Measurements from ENCODE around the gene JUP.

The JUP gene

DNA sequence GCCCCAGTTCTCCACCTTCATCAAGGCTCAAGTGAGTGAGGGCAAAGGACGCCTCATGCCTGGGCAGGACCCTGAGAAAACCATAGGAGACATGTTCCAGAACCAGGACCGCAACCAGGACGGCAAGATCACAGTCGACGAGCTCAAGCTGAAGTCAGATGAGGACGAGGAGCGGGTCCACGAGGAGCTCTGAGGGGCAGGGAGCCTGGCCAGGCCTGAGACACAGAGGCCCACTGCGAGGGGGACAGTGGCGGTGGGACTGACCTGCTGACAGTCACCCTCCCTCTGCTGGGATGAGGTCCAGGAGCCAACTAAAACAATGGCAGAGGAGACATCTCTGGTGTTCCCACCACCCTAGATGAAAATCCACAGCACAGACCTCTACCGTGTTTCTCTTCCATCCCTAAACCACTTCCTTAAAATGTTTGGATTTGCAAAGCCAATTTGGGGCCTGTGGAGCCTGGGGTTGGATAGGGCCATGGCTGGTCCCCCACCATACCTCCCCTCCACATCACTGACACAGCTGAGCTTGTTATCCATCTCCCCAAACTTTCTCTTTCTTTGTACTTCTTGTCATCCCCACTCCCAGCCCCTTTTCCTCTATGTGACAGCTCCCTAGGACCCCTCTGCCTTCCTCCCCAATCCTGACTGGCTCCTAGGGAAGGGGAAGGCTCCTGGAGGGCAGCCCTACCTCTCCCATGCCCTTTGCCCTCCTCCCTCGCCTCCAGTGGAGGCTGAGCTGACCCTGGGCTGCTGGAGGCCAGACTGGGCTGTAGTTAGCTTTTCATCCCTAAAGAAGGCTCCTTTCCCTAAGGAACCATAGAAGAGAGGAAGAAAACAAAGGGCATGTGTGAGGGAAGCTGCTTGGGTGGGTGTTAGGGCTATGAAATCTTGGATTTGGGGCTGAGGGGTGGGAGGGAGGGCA lies 36.0 kb upstream of the JUP start:
- H3K27me3 ChIP-seq, result no peaks in the 10 kb centered on the region
- H3K9ac ChIP-seq, result no peak overlapping the region
- H3K4me2 ChIP-seq, result no peak overlapping the region
- no peak overlapping the region for H3K4me3 ChIP-seq
- no peak overlapping the region for H3K27ac ChIP-seq
- no peaks in the 10 kb centered on the region for H3K9me3 ChIP-seq (replicated peaks in 1 of 11)
- TF ChIP-seq Cebpa-rat (IDR thresholded peaks at IDR 0.05), result no peak
- no peaks in the 10 kb centered on the region for H3K4me1 ChIP-seq
- H4K20me1 ChIP-seq, result peaks cover 0 to 26% (median 0%) of the 10 kb centered on the region in 11 experiments; a peak in 7 of 22 replicates
- H3K36me3 ChIP-seq, result peaks cover 32 to 39% (median 36%) of the 10 kb centered on the region in 11 experiments

DNA sequence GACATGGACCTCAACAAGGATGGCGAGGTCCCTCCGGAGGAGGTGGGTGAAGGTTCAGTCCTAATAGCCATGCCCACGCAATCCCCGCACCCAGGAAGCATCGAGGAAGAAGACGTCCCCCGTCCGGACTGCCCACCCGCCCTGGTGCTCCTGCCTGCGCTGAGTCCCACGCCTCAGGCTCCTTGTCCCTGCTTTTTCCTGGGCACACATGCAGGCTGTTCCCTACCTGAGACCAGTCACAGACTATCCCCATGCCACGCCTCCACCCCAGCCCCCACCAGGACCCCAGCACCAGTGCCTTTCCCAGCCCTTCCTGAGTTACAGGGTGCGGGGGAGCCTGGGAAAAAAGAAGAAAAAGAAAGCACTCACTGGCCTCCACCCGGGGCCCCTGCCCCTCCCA lies 35.3 kb upstream of the JUP start:
- peaks cover 0 to 26% (median 0%) of the 10 kb centered on the region in 11 experiments; a peak in 7 of 22 replicates for H4K20me1 ChIP-seq
- H3K9me3 ChIP-seq (replicated peaks in 1 of 11), result no peaks in the 10 kb centered on the region
- no peaks in the 10 kb centered on the region for H3K27me3 ChIP-seq
- H3K4me1 ChIP-seq, result no peaks in the 10 kb centered on the region
- no peak overlapping the region for H3K27ac ChIP-seq
- H3K9ac ChIP-seq, result no peak overlapping the region
- H3K4me3 ChIP-seq, result no peak overlapping the region
- TF ChIP-seq Cebpa-rat (IDR thresholded peaks at IDR 0.05), result no peak
- H3K36me3 ChIP-seq, result peaks cover 25 to 32% (median 30%) of the 10 kb centered on the region in 11 experiments
- no peak overlapping the region for H3K4me2 ChIP-seq

GRCh38 chr17:41818024-41818423 lies 31.5 kb upstream of the JUP start:
- no peak for TF ChIP-seq Cebpa-rat (IDR thresholded peaks at IDR 0.05)

DNA sequence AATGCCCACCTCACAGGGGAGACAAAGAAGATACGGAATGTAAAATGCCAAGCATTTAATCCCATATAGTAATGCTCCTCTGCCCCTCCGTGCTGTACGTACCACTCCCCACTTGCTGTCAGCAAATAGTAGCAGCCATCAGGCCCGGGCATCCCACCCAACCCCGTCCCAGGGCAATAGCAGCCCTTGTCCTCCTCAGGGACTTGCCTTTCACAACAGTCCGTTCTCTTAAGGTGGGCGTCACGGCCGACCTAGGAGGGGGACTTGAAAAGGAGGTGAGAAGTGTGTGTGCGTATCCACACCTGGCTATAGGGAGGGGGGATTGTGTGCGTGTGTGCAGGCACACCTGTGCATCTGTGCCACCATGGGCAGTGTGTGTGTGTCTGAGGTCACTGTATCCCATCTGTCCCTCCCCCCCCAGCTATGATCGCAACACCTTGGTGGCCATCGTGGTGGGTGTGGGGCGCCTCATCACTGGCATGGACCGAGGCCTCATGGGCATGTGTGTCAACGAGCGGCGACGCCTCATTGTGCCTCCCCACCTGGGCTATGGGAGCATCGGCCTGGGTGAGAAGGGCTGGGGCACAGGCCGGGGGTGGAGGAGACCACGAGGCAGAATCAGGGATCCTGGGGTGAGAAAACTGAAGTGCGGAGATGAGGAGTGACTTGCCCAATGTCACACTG lies 30.3 kb upstream of the JUP start:
- Histone ChIP-seq H3K4me1 (peaks cover 5 to 27% (median 21%) of the 10 kb centered on the region in 10 experiments), H3K9me3 (replicated peaks in 1 of 11) (no peaks in the 10 kb centered on the region), H3K27me3 (peaks cover 0 to 5% (median 0%) of the 10 kb centered on the region in 11 experiments; a peak in 3 of 22 replicates), H3K4me2 (no peak overlapping the region), H3K9ac (no peak overlapping the region), H3K27ac (no peak overlapping the region), H4K20me1 (no peaks in the 10 kb centered on the region), H3K4me3 (no peak overlapping the region), H3K36me3 (no peaks in the 10 kb centered on the region)
- TF ChIP-seq Cebpa-rat (IDR thresholded peaks at IDR 0.05), result no peak

More at GRCh38 chr17:41818024-41818423, 31.5 kb upstream of the JUP start:
- Histone ChIP-seq H3K36me3 (no peaks in the 10 kb centered on the region), H3K4me1 (peaks cover 0 to 16% (median 9%) of the 10 kb centered on the region in 10 experiments; a peak in 13 of 20 replicates), H3K27ac (no peak overlapping the region), H3K9me3 (replicated peaks in 1 of 11) (no peaks in the 10 kb centered on the region), H3K4me2 (no peak overlapping the region), H4K20me1 (peaks cover 0 to 5% (median 0%) of the 10 kb centered on the region in 11 experiments; a peak in 2 of 22 replicates), H3K27me3 (no peaks in the 10 kb centered on the region), H3K4me3 (no peak overlapping the region), H3K9ac (no peak overlapping the region)

- Histone ChIP-seq H3K4me2 (peak overlapping the region in 4 of 11 experiments; percentile 13 to 97 (median 94); a peak in 7 of 22 replicates), H3K4me1 (peaks cover 20 to 49% (median 42%) of the 10 kb centered on the region in 10 experiments), H3K4me3 (no peak overlapping the region), H3K9ac (no peak overlapping the region), H3K36me3 (no peaks in the 10 kb centered on the region), H3K27ac (no peak overlapping the region), H3K27me3 (peaks cover 0 to 6% (median 0%) of the 10 kb centered on the region in 11 experiments; a peak in 5 of 22 replicates), H4K20me1 (peaks cover 0 to 16% (median 0%) of the 10 kb centered on the region in 11 experiments; a peak in 6 of 22 replicates), H3K9me3 (replicated peaks in 1 of 11) (no peaks in the 10 kb centered on the region)
- TF ChIP-seq Cebpa-rat (IDR thresholded peaks at IDR 0.05), result no peak
Measured at GRCh38 chr17:41814195-41814594, 27.7 kb upstream of the JUP start.

- TF ChIP-seq Cebpa-rat (IDR thresholded peaks at IDR 0.05), result no peak
- Histone ChIP-seq H3K27me3 (peaks cover 0 to 6% (median 0%) of the 10 kb centered on the region in 11 experiments; a peak in 5 of 22 replicates), H3K27ac (no peak overlapping the region), H4K20me1 (peaks cover 0 to 16% (median 0%) of the 10 kb centered on the region in 11 experiments; a peak in 6 of 22 replicates), H3K36me3 (0 out of 22 replicates have a peak, but pooled peaks cover 0 to 3% (median 0%) of the 10 kb centered on the region in 11 experiments), H3K9me3 (replicated peaks in 1 of 11) (no peaks in the 10 kb centered on the region), H3K4me2 (peak overlapping the region in 8 of 11 experiments; percentile 93 to 100 (median 97); a peak in 13 of 22 replicates), H3K4me3 (no peak overlapping the region), H3K4me1 (peaks cover 20 to 49% (median 42%) of the 10 kb centered on the region in 10 experiments), H3K9ac (no peak overlapping the region)
Measured at GRCh38 chr17:41813699-41814124, 27.2 kb upstream of the JUP start.

GRCh38 chr17:41813152-41813680 lies 26.7 kb upstream of the JUP start:
- peak overlapping the region in 9 of 11 experiments; percentile 22 to 84 (median 79); a peak in 11 of 22 replicates for H3K9ac ChIP-seq
- peaks cover 0 to 6% (median 0%) of the 10 kb centered on the region in 11 experiments; a peak in 5 of 22 replicates for H3K27me3 ChIP-seq
- H3K27ac ChIP-seq, result peak overlapping the region in 3 of 11 experiments; percentile 26 to 70 (median 40); a peak in 2 of 22 replicates
- peaks cover 20 to 49% (median 42%) of the 10 kb centered on the region in 10 experiments for H3K4me1 ChIP-seq
- 0 out of 22 replicates have a peak, but pooled peaks cover 0 to 7% (median 0%) of the 10 kb centered on the region in 11 experiments for H3K36me3 ChIP-seq
- peak overlapping the region; percentile 63 to 83 (median 71); a peak in 19 of 20 replicates for H3K4me3 ChIP-seq
- TF ChIP-seq Cebpa-rat (IDR thresholded peaks at IDR 0.05), result no peak
- peaks cover 0 to 16% (median 0%) of the 10 kb centered on the region in 11 experiments; a peak in 6 of 22 replicates for H4K20me1 ChIP-seq
- H3K9me3 ChIP-seq (replicated peaks in 1 of 11), result no peaks in the 10 kb centered on the region
- H3K4me2 ChIP-seq, result peak overlapping the region; percentile 93 to 100 (median 97); a peak in 21 of 22 replicates
